Trophoblast cell (in vitro differentiated cells and primary cell): ENCODE data around the gene KLHL35.

ENCODE experiments used
- DNase-seq, 2 donors: peaks; one replicate each; pipeline ENCODE4 v3.0.0-alpha.2; 2016
- H2AFZ ChIP-seq: 2 replicates; pipeline ENCODE4 v1.6.1; 2013; ENCODE audit warnings: low read length, moderate library complexity, mild to moderate bottlenecking; ENCODE audit not compliant: insufficient read depth, poor library complexity
- H2AK5ac ChIP-seq: 2 replicates; pipeline ENCODE4 v1.6.1; 2013; ENCODE audit warnings: mild to moderate bottlenecking, low read length
- H2BK120ac ChIP-seq: 2 replicates; pipeline ENCODE4 v1.6.1; 2013; ENCODE audit warnings: low read length, mild to moderate bottlenecking, moderate library complexity; ENCODE audit not compliant: insufficient read depth, poor library complexity
- H2BK12ac ChIP-seq: 2 replicates; pipeline ENCODE4 v1.6.1; 2013; ENCODE audit warnings: mild to moderate bottlenecking, low read length, moderate library complexity
- H2BK5ac ChIP-seq: 2 replicates; pipeline ENCODE4 v1.6.1; 2013; ENCODE audit warnings: low read length, low read depth, moderate library complexity, mild to moderate bottlenecking; ENCODE audit not compliant: poor library complexity
- H3K14ac ChIP-seq: 2 replicates; pipeline ENCODE4 v1.6.1; 2013; ENCODE audit warnings: mild to moderate bottlenecking, low read length
- H3K18ac ChIP-seq: 2 replicates; pipeline ENCODE4 v1.6.1; 2013; ENCODE audit warnings: mild to moderate bottlenecking, low read length
- H3K23ac ChIP-seq: 2 replicates; pipeline ENCODE4 v1.6.1; 2013; ENCODE audit warnings: low read length
- H3K27ac ChIP-seq: 2 replicates; pipeline ENCODE4 v1.5.1; 2013; ENCODE audit warnings: low read depth, mild to moderate bottlenecking, inconsistent platforms, low read length, moderate library complexity
- H3K27me3 ChIP-seq: 2 replicates; pipeline ENCODE4 v1.6.1; 2013; ENCODE audit warnings: inconsistent platforms, mild to moderate bottlenecking, low read length, moderate library complexity; ENCODE audit not compliant: insufficient read depth
- H3K36me3 ChIP-seq, 2 experiments: 1 replicate in 1 of 2; 2 replicates in 1 of 2; pipeline ENCODE4 v1.6.1; 2013; ENCODE audit warnings: low read length in 2 of 2, mild to moderate bottlenecking in 2 of 2, moderate library complexity in 1 of 2; ENCODE audit not compliant: insufficient read depth in 2 of 2, control insufficient read depth in 1 of 2
- H3K4ac ChIP-seq: 2 replicates; pipeline ENCODE4 v1.6.1; 2013; ENCODE audit warnings: low read depth, mild to moderate bottlenecking, low read length, moderate library complexity
- H3K4me1 ChIP-seq, 2 experiments: 1 replicate in 1 of 2; 2 replicates in 1 of 2; pipeline ENCODE4 v1.6.1; 2013; ENCODE audit warnings: low read length in 2 of 2, mild to moderate bottlenecking in 2 of 2, moderate library complexity in 1 of 2; ENCODE audit not compliant: insufficient read depth in 2 of 2, control insufficient read depth in 1 of 2
- H3K4me2 ChIP-seq: 2 replicates; pipeline ENCODE4 v1.6.1; 2013; ENCODE audit warnings: inconsistent platforms, mild to moderate bottlenecking, low read length, moderate library complexity
- H3K4me3 ChIP-seq: 2 replicates; pipeline ENCODE4 v1.5.1; 2013; ENCODE audit warnings: mild to moderate bottlenecking, low read depth, low read length, inconsistent platforms
- H3K79me1 ChIP-seq: one replicate; pipeline ENCODE4 v1.6.1; 2013; ENCODE audit warnings: low read length
- H3K79me2 ChIP-seq: 2 replicates; pipeline ENCODE4 v1.6.1; 2013; ENCODE audit warnings: low read length, mild to moderate bottlenecking; ENCODE audit not compliant: control insufficient read depth, insufficient read depth, poor library complexity
- H3K9ac ChIP-seq: 2 replicates; pipeline ENCODE4 v1.6.1; 2013; ENCODE audit warnings: mild to moderate bottlenecking, low read length
- H3K9me3 ChIP-seq: 2 replicates; pipeline ENCODE4 v1.6.1; 2013; ENCODE audit warnings: low read depth, mild to moderate bottlenecking, control low read depth, inconsistent platforms, low read length; ENCODE audit not compliant: insufficient read depth
- H4K12ac ChIP-seq: 2 replicates; pipeline ENCODE4 v1.6.1; 2013; ENCODE audit warnings: low read depth, mild to moderate bottlenecking, low read length, moderate library complexity
- H4K8ac ChIP-seq: 2 replicates; pipeline ENCODE4 v1.6.1; 2013; ENCODE audit warnings: low read depth, mild to moderate bottlenecking, low read length, moderate library complexity
- H4K91ac ChIP-seq: one replicate; pipeline ENCODE4 v1.6.1; 2013; ENCODE audit warnings: low read depth, mild to moderate bottlenecking, low read length, moderate library complexity
- WGBS: extraction: QIAGEN DNeasy Blood & Tissue Kit; methylation state at CpG from one replicate; pipeline ENCODE4 v1.1.7; 2013; ENCODE audit warnings: missing lambda C conversion rate; ENCODE audit not compliant: insufficient read length, insufficient coverage; ENCODE audit errors: extremely low coverage; 5-methylcytosine and 5-hydroxymethylcytosine counted together

Gene KLHL35

GRCh38 chr11:75421902-75422247, 11.1 kb downstream of the KLHL35 start:
- no peak overlapping the region for H2AK5ac ChIP-seq
- no peaks in the 10 kb centered on the region for H3K27me3 ChIP-seq
- H3K36me3 ChIP-seq = peaks cover 15 to 23% of the 10 kb centered on the region in 2 experiments
- H3K79me2 ChIP-seq = no peaks in the 10 kb centered on the region
- no peak overlapping the region for H3K27ac ChIP-seq
- H2AFZ ChIP-seq = no peak overlapping the region
- no peak overlapping the region for H3K18ac ChIP-seq
- no peak overlapping the region for H3K4me2 ChIP-seq
- no peaks in the 10 kb centered on the region for H3K79me1 ChIP-seq
- H3K23ac ChIP-seq = no peak overlapping the region
- H2BK120ac ChIP-seq = no peak overlapping the region
- no peak overlapping the region for H3K9ac ChIP-seq
- no peak overlapping the region for H3K4ac ChIP-seq
- no peak overlapping the region for H3K4me3 ChIP-seq
- peaks cover 3% of the 10 kb centered on the region for H3K9me3 ChIP-seq
- H2BK12ac ChIP-seq = no peak overlapping the region
- no peak overlapping the region for H3K14ac ChIP-seq
- peaks cover 0 to 4% of the 10 kb centered on the region in 2 experiments for H3K4me1 ChIP-seq
- no peak overlapping the region for H4K8ac ChIP-seq
- no peak overlapping the region for H2BK5ac ChIP-seq
- H4K91ac ChIP-seq = no peak overlapping the region
- H4K12ac ChIP-seq = no peak overlapping the region
- no peak for DNase-seq
- no CpG with 5 or more reads among the region's 2 CpGs for WGBS

- DNase-seq = no peak
- Histone ChIP-seq H3K18ac (no peak overlapping the region), H3K9me3 (no peaks in the 10 kb centered on the region), H3K79me2 (no peaks in the 10 kb centered on the region), H3K9ac (no peak overlapping the region), H3K4ac (no peak overlapping the region), H3K23ac (no peak overlapping the region), H4K91ac (no peak overlapping the region), H3K14ac (no peak overlapping the region), H3K4me2 (no peak overlapping the region), H4K12ac (no peak overlapping the region), H2BK5ac (no peak overlapping the region), H2BK120ac (no peak overlapping the region), H2AFZ (no peak overlapping the region), H3K27me3 (no peaks in the 10 kb centered on the region), H3K79me1 (no peaks in the 10 kb centered on the region), H4K8ac (no peak overlapping the region), H2BK12ac (no peak overlapping the region), H3K4me1 (peaks cover 0 to 4% of the 10 kb centered on the region in 2 experiments), H3K4me3 (peak overlapping the region; percentile 2), H3K36me3 (peaks cover 15 to 23% of the 10 kb centered on the region in 2 experiments), H2AK5ac (no peak overlapping the region), H3K27ac (no peak overlapping the region)
- WGBS = no CpG with 5 or more reads among the region's 11 CpGs
These were observed 11.9 kb downstream of the KLHL35 start for GRCh38 chr11:75421035-75421602.

- H3K27ac ChIP-seq = no peak overlapping the region
- H3K18ac ChIP-seq = no peak overlapping the region
- no peak overlapping the region for H2BK5ac ChIP-seq
- H4K91ac ChIP-seq = no peak overlapping the region
- no peaks in the 10 kb centered on the region for H3K79me1 ChIP-seq
- no peak overlapping the region for H3K9ac ChIP-seq
- H2BK120ac ChIP-seq = no peak overlapping the region
- no peak overlapping the region for H3K23ac ChIP-seq
- no peaks in the 10 kb centered on the region for H3K27me3 ChIP-seq
- DNase-seq = no peak
- H4K8ac ChIP-seq = no peak overlapping the region
- no peak overlapping the region for H4K12ac ChIP-seq
- no peak overlapping the region for H2AFZ ChIP-seq
- H3K9me3 ChIP-seq = no peaks in the 10 kb centered on the region
- no peak overlapping the region for H3K4me2 ChIP-seq
- no peak overlapping the region for H3K4ac ChIP-seq
- H2AK5ac ChIP-seq = no peak overlapping the region
- H3K4me3 ChIP-seq = peak overlapping the region; percentile 2
- no peak overlapping the region for H3K14ac ChIP-seq
- peaks cover 15 to 23% of the 10 kb centered on the region in 2 experiments for H3K36me3 ChIP-seq
- WGBS = no CpG with 5 or more reads among the region's 14 CpGs
- H3K4me1 ChIP-seq = peaks cover 0 to 3% of the 10 kb centered on the region in 2 experiments
- H3K79me2 ChIP-seq = no peaks in the 10 kb centered on the region
- no peak overlapping the region for H2BK12ac ChIP-seq
These were observed 12.6 kb downstream of the KLHL35 start for GRCh38 chr11:75420224-75421034.

- Histone ChIP-seq H2BK120ac (no peak overlapping the region), H4K8ac (no peak overlapping the region), H2AFZ (no peak overlapping the region), H3K9ac (no peak overlapping the region), H2AK5ac (no peak overlapping the region), H3K27ac (no peak overlapping the region), H3K36me3 (peaks cover 20 to 37% of the 10 kb centered on the region in 2 experiments), H3K4ac (no peak overlapping the region), H2BK5ac (no peak overlapping the region), H2BK12ac (no peak overlapping the region), H3K4me1 (no peaks in the 10 kb centered on the region), H4K91ac (no peak overlapping the region), H4K12ac (no peak overlapping the region), H3K14ac (no peak overlapping the region), H3K4me3 (no peak overlapping the region), H3K9me3 (no peaks in the 10 kb centered on the region), H3K4me2 (no peak overlapping the region), H3K18ac (no peak overlapping the region), H3K23ac (no peak overlapping the region), H3K27me3 (no peaks in the 10 kb centered on the region), H3K79me2 (no peaks in the 10 kb centered on the region), H3K79me1 (no peaks in the 10 kb centered on the region)
- WGBS = no CpG with 5 or more reads among the region's 2 CpGs
- DNase-seq = no peak
These were observed 19.1 kb downstream of the KLHL35 start for GRCh38 chr11:75413864-75414263.
